Limb (tissue), 2 donors: ENCODE data around the gene MEP1B.
"Not testable (repeated sequence)": the region's sequence is repeated elsewhere in the genome, so short reads cannot be mapped to it uniquely, and the experiment has no call there.

Source experiments
- DNase-seq, 2 donors: peaks; one replicate each; pipeline ENCODE4 v3.0.0-alpha.2; 2016; ENCODE audit errors: extremely low spot score in 2 of 2

MEP1B gene

GRCh38 chr18:32209685-32210445 lies 20.0 kb downstream of the MEP1B start:
- DNase-seq = no peak

- DNase-seq = no peak
Observed at GRCh38 chr18:32213693-32214092, 23.9 kb downstream of the MEP1B start.

- DNase-seq = no peak
Observed at GRCh38 chr18:32216390-32216789, 26.6 kb downstream of the MEP1B start.

GRCh38 chr18:32219431-32220018 lies 29.7 kb downstream of the MEP1B start:
- DNase-seq = no peak

- DNase-seq = not testable (repeated sequence)
Observed at GRCh38 chr18:32233348-32233747, 43.5 kb downstream of the MEP1B start.

GRCh38 chr18:32237049-32237448 lies 47.2 kb downstream of the MEP1B start:
- DNase-seq = no peak

GRCh38 chr18:32238635-32239268 lies 48.9 kb downstream of the MEP1B start:
- DNase-seq = no peak

GRCh38 chr18:32242395-32242794 lies 52.6 kb downstream of the MEP1B start:
- no peak for DNase-seq

GRCh38 chr18:32243358-32243757 lies 53.5 kb downstream of the MEP1B start:
- DNase-seq = no peak

- no peak for DNase-seq
Observed at GRCh38 chr18:32244881-32245280, 55.0 kb downstream of the MEP1B start.

GRCh38 chr18:32249147-32249929 lies 59.5 kb downstream of the MEP1B start:
- DNase-seq = no peak

GRCh38 chr18:32251466-32251865 lies 61.6 kb downstream of the MEP1B start:
- DNase-seq = no peak

- no peak for DNase-seq
Observed at GRCh38 chr18:32252141-32252860, 62.5 kb downstream of the MEP1B start.

- DNase-seq = no peak
Observed at GRCh38 chr18:32255570-32255969, 65.7 kb downstream of the MEP1B start.

- DNase-seq = no peak
Observed at GRCh38 chr18:32257084-32257785, 67.4 kb downstream of the MEP1B start.

GRCh38 chr18:32258148-32258547 lies 68.3 kb downstream of the MEP1B start:
- no peak for DNase-seq

GRCh38 chr18:32258558-32259204 lies 68.8 kb downstream of the MEP1B start:
- DNase-seq = no peak

- no peak for DNase-seq
Observed at GRCh38 chr18:32259553-32259952, 69.7 kb downstream of the MEP1B start.

GRCh38 chr18:32261003-32261402 lies 71.2 kb downstream of the MEP1B start:
- DNase-seq = no peak

GRCh38 chr18:32262092-32262491 lies 72.3 kb downstream of the MEP1B start:
- DNase-seq = no peak
